Testis (tissue), 3 donors: ENCODE data around the gene ADAT3. TPM values are rescaled to one million over a fixed set of nuclear protein-coding genes. Genes with fewer than 3 reads are reported as not detected.

Source experiments
- DNase-seq: peaks from one replicate; pipeline ENCODE4 v3.0.0-alpha.2; 2019
- H3K27ac ChIP-seq, 2 donors: fragments of 200-600 bp; sonication (generic); one replicate each; pipeline ENCODE4 v1.5.1; 2019
- H3K27me3 ChIP-seq: fragments of 200-600 bp; sonication (generic); one replicate; pipeline ENCODE4 v1.5.1; 2019
- H3K36me3 ChIP-seq: fragments of 200-600 bp; sonication (generic); one replicate; pipeline ENCODE4 v1.5.1; 2017; ENCODE audit warnings: low read depth; ENCODE audit errors: missing control alignments
- H3K4me1 ChIP-seq: fragments of 200-600 bp; sonication (generic); one replicate; pipeline ENCODE4 v1.5.1; 2019
- H3K4me3 ChIP-seq, 2 donors: fragments of 200-600 bp; sonication (generic); one replicate each; pipeline ENCODE4 v1.5.1; 2017 to 2019
- H3K9me3 ChIP-seq: fragments of 200-600 bp; sonication (generic); one replicate; pipeline ENCODE4 v1.5.1; 2017
- POLR2A ChIP-seq: fragments of 450-650 bp; IDR thresholded peaks from one replicate; pipeline ENCODE4 v1.6.1; 2017; ENCODE audit warnings: antibody characterized with exemption, mild to moderate bottlenecking, moderate library complexity
- WGBS, 2 donors: methylation state at CpG; one replicate each; pipeline ENCODE4 v1.1.5; 2018; 5-methylcytosine and 5-hydroxymethylcytosine counted together
- intact Hi-C: fragments of 100-400 bp; cut with DNase I; formaldehyde crosslinking; loops from one replicate; pipeline ENCODE4 v1.15.1; 2023; ENCODE audit warnings: low total_unique reads
- polyA plus RNA-seq: library from polyadenylated mRNA; stranded (reverse); fragments of 350-450 nt; fragmentation: Illumina TruSeq; extraction: RNeasy Lipid Tissue Mini Kit (QIAGEN cat#74804); gene quantifications from one replicate; pipeline ENCODE4 v1.2.3, GENCODE V29; 2014; ENCODE audit warnings: low read depth, low replicate concordance; ENCODE audit not compliant: insufficient read depth
- total RNA-seq, 2 donors: library from RNA; depleted of rRNA; stranded (reverse); fragments of >200 nt; gene quantifications; one replicate each; pipeline ENCODE4 v1.2.3, GENCODE V29; 2016
- TF ChIP-seq, protein P1 (sequence below), 3 experiments: fragments of 450-650 bp in 2 of 3; fragments of 200-600 bp in 1 of 3; sonication (generic) in 1 of 3; IDR thresholded peaks; one replicate each; pipeline ENCODE4 v1.5.1; 2016 to 2019; ENCODE audit warnings: antibody characterized with exemption in 3 of 3, mild to moderate bottlenecking in 2 of 3, moderate library complexity in 1 of 3

Gene ADAT3
- total and polyA plus RNA-seq, 3 donors from 2014 or later, result 1.1 to 16.7 (median 10.6) TPM

DNA sequence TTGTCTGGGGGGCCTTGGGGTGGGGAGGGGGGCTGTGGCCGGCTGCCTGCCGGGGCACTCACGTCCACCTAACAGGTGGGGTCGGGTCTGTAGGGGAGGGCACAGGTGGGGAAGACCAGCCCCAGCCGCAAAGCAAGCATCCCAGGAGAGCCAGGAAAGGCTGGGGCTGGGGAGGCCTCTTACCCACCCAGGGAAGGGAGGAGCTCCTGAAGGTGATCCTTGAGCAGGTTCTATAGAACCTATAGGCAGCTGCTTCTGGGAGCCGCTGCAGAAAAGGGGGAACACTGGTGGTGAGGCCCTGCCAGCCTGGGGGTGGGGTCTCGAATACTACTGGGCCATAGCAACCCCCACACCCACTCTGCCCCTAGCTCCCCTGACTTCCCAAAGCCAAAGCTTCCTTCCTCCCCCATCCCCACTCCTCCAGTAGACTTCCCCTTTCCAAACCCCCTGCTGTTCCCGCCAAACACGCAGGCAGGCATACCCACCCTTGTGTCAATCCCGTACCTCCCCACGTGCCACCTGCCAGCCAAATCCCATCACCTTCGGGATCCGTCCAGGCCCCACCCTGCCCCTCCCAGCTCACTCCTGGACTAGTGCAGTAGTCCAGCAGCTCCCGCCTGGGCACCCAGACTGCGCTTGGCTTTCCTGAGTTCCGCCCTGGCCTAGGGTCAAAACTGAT lies 47.4 kb upstream of the ADAT3 start:
- 60 to 67% methylated on average over 12 to 16 of the region's 16 CpGs for WGBS, 2 donors
- TF ChIP-seq, protein P1, sequence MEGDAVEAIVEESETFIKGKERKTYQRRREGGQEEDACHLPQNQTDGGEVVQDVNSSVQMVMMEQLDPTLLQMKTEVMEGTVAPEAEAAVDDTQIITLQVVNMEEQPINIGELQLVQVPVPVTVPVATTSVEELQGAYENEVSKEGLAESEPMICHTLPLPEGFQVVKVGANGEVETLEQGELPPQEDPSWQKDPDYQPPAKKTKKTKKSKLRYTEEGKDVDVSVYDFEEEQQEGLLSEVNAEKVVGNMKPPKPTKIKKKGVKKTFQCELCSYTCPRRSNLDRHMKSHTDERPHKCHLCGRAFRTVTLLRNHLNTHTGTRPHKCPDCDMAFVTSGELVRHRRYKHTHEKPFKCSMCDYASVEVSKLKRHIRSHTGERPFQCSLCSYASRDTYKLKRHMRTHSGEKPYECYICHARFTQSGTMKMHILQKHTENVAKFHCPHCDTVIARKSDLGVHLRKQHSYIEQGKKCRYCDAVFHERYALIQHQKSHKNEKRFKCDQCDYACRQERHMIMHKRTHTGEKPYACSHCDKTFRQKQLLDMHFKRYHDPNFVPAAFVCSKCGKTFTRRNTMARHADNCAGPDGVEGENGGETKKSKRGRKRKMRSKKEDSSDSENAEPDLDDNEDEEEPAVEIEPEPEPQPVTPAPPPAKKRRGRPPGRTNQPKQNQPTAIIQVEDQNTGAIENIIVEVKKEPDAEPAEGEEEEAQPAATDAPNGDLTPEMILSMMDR (IDR thresholded peaks at IDR 0.05), result no peak
- TF ChIP-seq POLR2A, result no peak
- Histone ChIP-seq H3K27ac (peak overlapping the region; percentile 35 to 85), H3K4me1 (peaks cover 73% of the 10 kb centered on the region), H3K4me3 (no peak overlapping the region), H3K27me3 (no peaks in the 10 kb centered on the region), H3K36me3 (no peaks in the 10 kb centered on the region), H3K9me3 (no peaks in the 10 kb centered on the region)
- intact Hi-C loops, result no loop called here
- no peak for DNase-seq

DNA sequence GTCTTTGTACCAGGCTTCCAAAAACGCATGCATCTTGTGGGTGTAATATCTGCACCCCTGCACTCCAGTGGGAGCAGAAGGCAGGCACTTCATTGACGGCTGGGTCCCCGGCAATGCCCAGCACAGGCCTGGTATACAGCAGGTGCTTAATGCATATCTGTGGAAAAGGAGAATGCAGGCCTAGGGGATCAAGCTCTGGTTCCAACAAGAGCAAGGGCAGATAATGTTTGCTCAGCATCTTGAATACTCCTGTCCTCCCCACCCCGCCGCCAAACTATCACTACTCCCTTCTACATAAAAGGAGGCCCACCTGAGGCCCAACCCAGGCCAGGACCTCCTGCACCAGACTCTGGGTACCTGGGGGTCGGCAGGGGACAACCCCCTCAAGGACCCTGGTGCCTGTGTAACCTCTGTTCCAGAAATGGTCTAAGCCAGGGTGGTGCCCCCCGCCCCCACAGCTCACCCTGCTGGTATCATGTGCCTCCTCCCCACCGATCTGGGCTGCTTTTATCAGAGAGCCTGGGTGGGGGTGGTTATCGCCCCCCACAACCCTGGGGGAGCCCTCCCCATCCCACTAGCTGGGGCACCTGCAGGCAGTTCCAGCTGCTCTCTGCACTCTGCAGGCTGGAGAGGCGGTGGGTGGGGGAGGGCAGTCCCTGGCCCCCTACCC lies 46.7 kb upstream of the ADAT3 start:
- no peak overlapping the region for H3K27ac ChIP-seq
- H3K4me3 ChIP-seq, result no peak overlapping the region
- no peaks in the 10 kb centered on the region for H3K36me3 ChIP-seq
- 64 to 68% methylated on average over 10 of the region's 10 CpGs for WGBS, 2 donors
- no peak for TF ChIP-seq POLR2A
- TF ChIP-seq, protein P1 (IDR thresholded peaks at IDR 0.05), result no peak
- no peaks in the 10 kb centered on the region for H3K9me3 ChIP-seq
- peaks cover 69% of the 10 kb centered on the region for H3K4me1 ChIP-seq
- no peak for DNase-seq
- H3K27me3 ChIP-seq, result no peaks in the 10 kb centered on the region
- intact Hi-C loops, result no loop called here

DNA sequence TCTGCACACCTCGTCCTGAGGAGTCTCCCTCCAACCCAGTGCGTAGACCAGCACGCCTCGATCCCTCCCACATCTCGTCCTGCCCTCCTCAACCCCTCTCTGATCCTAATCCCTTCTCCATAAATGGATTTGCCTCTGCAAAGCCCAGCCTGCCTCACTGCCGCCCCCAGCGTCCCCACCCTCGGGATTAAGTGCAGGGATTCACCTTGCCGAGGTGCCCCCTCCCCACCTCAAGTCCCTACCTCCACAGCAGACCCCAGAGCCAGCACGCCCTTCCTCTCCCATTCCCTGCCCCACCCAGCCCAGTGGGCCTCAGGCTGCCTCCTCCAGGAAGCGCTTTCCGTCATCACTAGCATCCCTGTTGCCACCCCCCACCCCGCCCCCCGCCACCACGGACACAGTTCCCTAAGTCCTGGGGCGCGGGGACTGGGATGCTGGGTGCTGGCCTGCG lies 45.8 kb upstream of the ADAT3 start:
- no peak for TF ChIP-seq POLR2A
- TF ChIP-seq, protein P1 (IDR thresholded peaks at IDR 0.05), result no peak
- Histone ChIP-seq H3K36me3 (no peaks in the 10 kb centered on the region), H3K27ac (no peak overlapping the region), H3K4me3 (no peak overlapping the region), H3K4me1 (peaks cover 64% of the 10 kb centered on the region), H3K27me3 (no peaks in the 10 kb centered on the region), H3K9me3 (no peaks in the 10 kb centered on the region)
- 42 to 61% methylated on average over 12 to 18 of the region's 18 CpGs for WGBS, 2 donors
- intact Hi-C loops, result no loop called here
- DNase-seq, result no peak

DNA sequence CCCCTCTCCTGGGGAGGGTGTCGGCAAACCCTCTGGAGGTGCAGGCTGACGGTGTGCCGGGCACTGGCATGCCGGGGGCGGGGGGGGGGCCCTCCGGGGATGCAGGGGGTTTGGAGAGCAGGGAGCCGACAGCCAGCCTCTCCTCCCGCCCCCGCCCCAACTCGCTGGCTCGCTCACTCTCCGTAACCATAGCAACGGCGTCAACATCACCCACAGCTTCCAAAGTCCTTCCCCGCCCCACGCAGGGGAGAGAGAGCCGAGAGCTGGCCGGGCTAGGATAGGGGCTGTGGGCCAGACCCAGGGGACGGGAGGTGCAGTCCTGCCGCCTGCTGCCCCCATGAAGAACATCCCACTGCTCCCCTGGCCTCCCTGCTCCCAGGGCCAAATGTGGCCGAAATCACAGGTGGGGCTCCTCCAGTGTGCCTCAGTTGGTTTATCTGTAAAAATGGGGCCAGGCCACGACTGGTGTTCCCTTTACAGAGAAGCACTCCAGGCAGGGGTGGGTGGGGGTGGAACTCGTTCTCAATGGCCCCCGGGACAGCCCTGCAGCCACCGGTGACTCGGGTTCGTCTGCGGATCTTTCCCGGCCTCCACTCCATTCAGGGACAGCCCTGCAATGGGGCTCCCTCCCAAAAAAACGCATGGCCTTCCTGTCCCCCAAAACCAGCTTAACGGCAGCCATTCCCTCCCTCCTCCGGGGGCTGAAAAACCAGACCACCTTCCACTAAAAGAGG lies 45.0 kb upstream of the ADAT3 start:
- TF ChIP-seq, protein P1 (IDR thresholded peaks at IDR 0.05), result no peak
- TF ChIP-seq POLR2A, result no peak
- Histone ChIP-seq H3K9me3 (no peaks in the 10 kb centered on the region), H3K27me3 (no peaks in the 10 kb centered on the region), H3K4me3 (no peak overlapping the region), H3K36me3 (no peaks in the 10 kb centered on the region), H3K4me1 (peaks cover 63% of the 10 kb centered on the region), H3K27ac (no peak overlapping the region)
- intact Hi-C loops, result no loop called here
- WGBS, 2 donors, result 8 to 22% methylated on average over 13 to 27 of the region's 32 CpGs
- peak; percentile 75 for DNase-seq
